ENCODE results near the gene BST2.

Gene BST2

DNA sequence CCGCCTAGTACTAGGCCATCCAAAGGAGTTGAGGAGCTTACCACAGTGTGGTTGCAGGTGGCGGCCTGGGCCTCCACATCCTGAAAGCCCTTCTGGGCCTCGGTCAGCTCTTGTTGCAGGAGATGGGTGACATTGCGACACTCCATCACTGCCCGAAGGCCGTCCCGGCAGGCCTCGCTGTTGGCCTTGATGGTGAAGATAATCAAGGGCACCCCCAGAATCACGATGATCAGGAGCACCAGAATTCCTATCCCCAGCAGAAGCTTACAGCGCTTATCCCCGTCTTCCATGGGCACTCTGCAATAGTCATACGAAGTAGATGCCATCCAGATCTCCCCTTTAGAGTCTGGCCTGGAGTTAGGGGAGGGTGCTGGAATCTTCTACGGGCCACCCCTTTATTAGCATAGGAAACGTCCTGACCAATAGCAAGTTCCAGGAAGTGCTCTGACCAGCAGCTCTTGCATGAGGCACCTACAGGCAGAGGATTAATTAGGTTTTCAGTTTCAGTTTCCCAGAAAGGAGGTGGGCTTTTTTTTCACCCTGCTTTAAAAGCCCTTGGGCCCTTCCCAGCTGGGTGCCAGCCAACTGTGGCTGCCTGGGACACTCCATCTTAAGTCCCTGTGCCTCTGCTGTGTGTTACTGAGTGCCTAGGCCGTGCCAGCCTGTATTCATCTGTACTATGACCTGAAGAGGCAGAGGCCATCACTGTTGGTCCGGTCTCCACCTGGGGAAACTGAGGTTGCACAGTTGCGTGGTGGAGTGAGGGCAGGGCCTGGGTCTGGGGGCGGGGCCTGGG lies at the start of gene BST2:
Gene BST2 (minus strand): TSS at position 381 of the 796 bp plus-strand sequence. CDS start 55 bp downstream, at position 326.
- peak in 2 of 10 donors; percentile 17 to 88 for DNase-seq
- intact Hi-C loops (cut with DNase I) = no loop called here

DNA sequence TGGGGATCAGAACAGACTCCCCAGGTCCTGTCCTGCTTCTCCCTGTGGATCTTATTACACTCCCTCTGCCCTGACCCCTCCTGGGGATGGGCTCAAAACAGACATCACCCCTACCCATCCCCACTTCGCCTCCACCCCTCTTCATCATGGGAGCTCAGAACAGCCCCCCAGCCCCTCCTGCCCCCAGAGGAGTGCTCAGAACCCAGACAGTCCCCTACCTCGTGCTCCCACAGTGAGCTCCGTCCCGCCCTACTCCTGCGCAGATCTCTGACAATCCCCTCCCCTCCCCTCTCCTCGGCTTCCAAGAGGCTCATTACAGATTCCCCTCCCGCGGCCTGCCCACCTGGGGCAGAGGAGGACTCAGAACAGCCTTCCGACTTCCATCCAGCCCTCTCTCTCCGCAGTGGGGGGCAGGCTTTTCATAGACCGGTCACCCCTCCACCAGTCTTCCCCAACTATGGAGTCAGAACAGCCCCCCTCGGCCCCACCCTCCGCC lies 49.2 kb upstream of the BST2 start:
- DNase-seq = peak in 1 of 10 donors; percentile 30
- intact Hi-C loops (cut with DNase I) = loop anchor here (10.0 kb wide), 1 partner anchor 400 kb away; the partner anchor contains the start of gene RPL18A

DNA sequence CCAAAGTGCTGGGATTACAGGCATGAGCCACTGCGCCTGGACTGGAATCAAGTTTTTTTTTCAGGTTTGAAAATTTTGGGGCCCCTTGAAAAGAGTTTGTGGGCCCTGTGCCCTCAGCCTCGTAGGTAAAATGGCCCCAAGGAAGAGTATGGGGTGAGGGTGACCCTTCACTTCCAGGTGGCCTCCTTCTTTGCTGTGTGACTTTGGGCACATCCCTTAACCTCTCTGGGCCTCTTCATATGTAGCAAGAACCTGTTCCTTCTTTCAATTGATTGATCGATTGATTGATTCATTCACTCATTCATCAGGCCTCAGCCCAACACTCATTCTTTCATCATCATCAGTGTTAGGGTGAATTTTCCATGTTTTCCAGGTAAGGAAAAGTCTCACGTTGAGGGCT lies 46.4 kb upstream of the BST2 start:
- no peak for DNase-seq
- intact Hi-C loops (cut with DNase I) = loop anchor here (10.0 kb wide), 1 partner anchor 403 kb away; the partner anchor contains the start of gene RPL18A

DNA sequence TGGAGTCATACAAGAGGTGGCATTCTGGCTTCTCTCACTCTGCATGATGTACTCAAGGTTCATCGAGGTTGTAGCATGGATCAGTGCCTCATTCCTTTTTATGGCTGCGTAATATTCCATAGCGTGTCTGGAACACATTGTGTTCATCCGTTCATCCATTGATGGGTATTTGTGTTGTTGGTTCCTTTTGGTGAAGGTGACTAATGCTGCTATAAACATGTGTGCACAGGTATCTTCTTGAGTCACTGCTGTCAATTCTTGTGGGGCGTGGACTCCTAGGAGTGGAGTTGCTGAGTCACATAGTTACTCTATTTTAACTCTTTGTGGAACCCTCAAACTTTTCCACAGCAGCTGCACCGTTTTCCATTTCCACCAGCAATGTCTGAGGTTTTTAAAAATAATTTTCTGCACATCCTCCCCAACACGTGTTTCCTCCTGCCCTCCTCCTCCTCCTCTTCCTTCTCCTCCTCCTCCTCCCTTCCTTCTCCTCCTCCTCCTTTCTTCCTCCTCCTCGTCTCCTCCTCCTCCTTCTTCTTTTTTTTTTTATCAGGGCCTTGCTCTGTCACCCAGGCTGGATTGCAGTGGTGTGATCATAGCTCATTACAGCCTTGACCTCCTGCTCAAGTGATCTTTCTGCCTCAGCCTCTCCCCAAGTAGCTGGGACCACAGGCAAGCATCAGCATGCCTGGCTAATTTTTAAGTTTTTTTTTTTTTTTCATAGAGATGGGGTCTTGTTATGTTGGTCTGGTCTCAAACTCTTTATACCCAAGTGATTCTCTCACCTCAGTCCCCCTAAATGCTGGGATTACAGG lies 45.0 kb upstream of the BST2 start:
- intact Hi-C loops (cut with DNase I) = loop anchor here (10.0 kb wide), 1 partner anchor 404 kb away; the partner anchor contains the start of gene RPL18A
- no peak for DNase-seq

DNA sequence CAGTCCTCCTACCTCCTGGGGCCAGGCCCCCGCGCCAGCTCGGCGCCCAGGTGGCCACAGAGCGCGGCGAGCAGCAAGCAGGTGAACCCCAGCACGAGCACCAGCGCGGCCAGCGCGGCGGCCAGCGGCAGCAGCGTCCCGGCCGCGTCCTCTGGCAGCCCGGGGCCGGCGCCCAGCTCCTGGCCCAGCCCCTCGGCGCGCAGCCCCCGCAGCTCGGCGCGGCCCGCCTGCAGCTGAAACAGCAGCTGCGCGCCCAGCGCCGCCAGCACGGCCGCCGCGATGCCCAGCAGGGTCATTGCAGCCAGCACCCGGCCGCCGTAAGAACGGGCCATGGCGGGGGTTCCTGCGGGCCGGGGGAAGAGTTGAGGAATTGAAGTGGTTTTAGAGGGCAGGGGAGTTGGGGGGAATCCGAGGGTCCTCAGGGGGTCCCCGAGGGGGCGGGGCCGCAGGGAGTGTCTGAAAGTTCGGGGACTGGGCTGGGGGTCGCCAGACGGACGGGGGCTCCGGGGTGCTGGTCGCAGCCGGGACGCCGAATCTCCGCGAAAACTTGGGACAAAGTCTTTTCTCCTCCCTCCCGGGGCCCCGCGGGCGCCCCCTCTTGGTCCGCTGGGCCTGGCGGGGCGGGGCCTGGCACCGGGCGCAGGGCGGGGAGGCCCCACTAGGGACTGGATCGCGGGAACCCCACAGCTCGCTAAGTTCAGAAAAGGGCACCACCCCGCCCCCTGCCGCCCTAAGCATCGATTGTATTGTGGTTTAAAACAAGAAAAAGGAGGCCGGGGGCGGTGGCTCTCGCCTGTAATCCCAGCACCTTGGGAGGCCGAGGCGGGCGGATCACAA lies 42.9 kb upstream of the BST2 start, which contains the start of gene TMEM221:
Gene TMEM221 (minus strand): TSS at position 538 of the 837 bp plus-strand sequence. CDS start 206 bp downstream, at position 332.
- intact Hi-C loops (cut with DNase I) = no loop called here
- DNase-seq = peak in 5 of 10 donors; percentile 18 to 85 (median 40)

GRCh38 chr19:17447704-17448130 lies 42.3 kb upstream of the BST2 start:
- DNase-seq = peak in 2 of 10 donors; percentile 12 to 36
- intact Hi-C loops (cut with DNase I) = no loop called here

- no peak for DNase-seq
- intact Hi-C loops (cut with DNase I) = no loop called here
These were observed 40.2 kb upstream of the BST2 start for GRCh38 chr19:17445526-17446165.

DNA sequence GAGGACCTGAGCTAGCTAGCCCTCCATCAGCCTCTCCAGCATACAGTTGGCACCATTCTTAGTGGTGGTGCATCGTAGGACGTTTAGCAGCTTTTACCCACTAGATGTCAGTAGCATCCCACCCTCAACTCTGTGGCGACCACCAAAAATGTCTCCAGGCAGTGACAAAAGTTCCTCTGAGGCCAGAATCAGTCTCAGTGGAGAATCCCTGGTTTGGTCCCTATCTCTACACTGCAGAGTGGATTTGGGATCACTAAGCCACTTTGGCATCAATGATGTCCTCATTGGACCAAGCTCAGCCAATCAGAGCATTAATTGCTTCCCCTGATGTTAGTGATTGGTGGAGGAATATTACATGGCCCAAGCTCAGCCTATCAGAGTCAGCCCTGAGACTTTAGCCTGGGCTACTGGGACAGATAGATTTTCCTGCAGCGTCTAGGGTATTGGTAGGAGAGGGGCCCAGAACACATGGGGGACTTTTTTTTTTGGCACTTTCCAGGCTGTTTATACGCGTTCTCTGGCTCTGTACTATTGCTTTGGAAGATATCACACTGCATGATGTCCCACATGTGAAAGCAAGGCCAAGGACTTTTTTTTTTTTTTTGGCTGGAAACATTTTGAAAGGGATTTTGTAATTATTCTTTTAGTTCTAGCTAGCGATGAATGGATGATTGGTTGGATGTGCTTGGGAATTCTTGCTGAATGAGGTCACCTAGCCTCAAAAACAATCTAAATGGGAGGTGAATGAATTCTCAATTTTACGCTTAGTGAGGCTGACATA lies 36.0 kb upstream of the BST2 start:
- intact Hi-C loops (cut with DNase I) = no loop called here

GRCh38 chr19:17436874-17437267 lies 31.4 kb upstream of the BST2 start:
- no peak for DNase-seq
- intact Hi-C loops (cut with DNase I) = no loop called here

More for the DNA sequence above, 36.0 kb upstream of the BST2 start:
- DNase-seq = peak in 2 of 10 donors; percentile 10 to 38

DNA sequence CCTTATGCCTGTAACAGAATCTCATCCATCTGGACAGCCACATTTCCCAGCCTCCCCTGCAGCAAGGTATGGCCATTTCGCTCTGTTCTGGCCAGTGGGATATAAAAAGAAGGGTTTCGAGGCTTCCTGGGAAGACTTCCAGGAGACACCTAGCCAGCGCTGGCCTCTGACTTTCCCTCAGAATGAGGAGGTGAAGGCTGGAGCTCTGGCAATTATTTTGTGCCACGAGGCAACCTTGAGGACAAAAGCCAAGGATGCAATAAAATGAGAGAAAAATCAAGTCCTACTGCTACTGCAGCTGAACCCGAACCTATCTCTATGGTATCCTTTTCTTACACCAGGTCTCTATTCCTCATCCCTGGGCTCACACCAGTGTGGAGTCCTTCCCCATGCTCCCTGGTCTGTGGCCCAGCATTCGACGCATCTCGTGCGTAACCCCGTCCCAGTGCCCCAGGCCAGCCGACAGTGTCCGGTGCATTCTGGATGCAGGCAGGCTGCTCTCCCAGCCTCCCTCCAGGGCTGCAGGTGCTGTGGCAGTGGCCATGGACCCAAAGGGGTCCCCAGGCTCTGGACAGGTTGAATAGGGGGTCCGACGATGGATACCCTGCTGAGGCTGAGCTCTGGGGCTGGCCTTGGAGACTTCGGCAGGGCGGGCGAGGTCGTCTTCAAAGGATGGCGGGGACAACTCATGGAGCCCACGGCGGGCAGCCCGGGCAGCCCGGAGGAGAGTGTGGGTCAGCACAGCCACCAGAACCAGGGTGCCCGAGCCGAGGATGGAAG lies 30.9 kb upstream of the BST2 start:
- DNase-seq = peak in 1 of 10 donors; percentile 31
- intact Hi-C loops (cut with DNase I) = no loop called here

DNA sequence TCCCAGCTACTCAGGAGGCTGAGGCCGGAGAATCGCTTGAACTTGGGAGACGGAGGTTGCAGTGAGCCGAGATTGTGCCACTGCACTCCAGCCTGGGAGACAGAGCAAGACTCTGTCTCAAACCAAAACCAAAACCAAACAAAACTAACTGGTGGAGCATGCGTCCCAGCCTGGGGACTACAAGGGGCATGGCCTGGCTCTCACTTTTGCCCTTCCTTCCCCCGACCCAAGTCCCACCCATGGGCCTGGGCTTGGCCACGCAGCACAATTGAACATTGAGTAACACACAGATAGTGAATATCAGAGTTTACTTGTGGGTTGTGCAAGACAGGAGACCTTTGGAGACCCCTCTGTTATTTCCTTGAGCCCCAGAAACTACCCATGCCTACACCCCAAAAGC lies 29.8 kb upstream of the BST2 start:
- intact Hi-C loops (cut with DNase I) = no loop called here
- DNase-seq = no peak

- intact Hi-C loops (cut with DNase I) = no loop called here
- DNase-seq = no peak
These were observed 26.0 kb upstream of the BST2 start for GRCh38 chr19:17431417-17431816.

DNA sequence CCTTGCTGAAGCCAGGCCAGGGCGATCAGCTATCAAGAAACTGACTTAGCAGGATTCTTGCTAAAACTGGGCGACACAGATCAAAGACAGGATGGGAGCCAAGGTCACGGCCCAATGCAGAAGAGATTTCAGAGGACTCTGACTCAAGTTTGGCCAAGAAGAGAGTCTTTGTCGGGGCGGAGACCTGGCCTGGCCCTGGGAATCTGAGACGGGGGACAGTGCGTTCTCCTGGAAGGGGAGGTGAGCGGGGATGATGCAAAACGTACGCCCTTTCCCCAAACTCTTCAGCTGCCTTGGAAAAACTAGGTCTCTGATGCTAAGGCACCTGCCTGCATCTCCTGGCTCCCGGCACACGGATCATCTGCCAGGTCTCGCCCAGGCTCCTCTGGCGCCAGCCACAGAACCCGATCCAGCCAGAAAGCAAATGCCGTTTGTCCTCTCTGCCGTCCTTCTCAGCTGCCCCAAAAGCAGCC lies 24.2 kb upstream of the BST2 start:
- no peak for DNase-seq
- intact Hi-C loops (cut with DNase I) = no loop called here

DNA sequence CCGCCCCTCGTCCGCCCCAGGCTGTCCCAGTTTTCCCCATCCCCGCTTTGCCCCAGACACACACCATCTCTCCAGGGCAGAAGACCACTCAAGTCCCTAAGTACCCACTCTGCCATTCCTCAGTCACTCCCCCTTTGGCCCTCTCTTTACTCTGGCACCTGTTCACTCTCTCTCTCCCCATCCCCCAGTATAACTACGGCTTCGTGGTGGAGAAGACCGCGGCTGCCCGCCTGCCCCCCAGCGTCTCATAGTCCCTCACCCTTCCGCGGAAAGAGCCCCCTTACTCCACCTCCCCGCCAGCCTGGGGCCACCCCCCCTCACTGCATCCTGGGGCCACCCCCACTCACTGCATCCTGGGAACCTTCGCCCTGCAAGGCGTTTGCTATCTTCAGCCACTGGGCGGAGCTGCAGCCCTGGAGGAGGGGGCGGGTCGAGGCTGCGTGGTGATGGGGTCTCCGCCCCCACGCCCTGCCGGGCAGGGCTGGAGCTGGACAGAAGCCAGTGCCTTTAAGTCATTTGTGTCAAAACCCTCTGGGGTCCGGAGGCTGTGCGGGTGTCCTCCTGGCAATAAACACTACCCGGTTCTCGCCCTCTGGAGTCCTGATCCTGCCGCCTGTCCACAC lies 19.4 kb upstream of the BST2 start:
- peak in 8 of 10 donors; percentile 29 to 94 (median 51) for DNase-seq
- intact Hi-C loops (cut with DNase I) = no loop called here

GRCh38 chr19:17423429-17424208 lies 18.2 kb upstream of the BST2 start:
- DNase-seq = peak in 1 of 10 donors; percentile 84
- intact Hi-C loops (cut with DNase I) = no loop called here

- intact Hi-C loops (cut with DNase I) = no loop called here
- DNase-seq = no peak
These were observed 16.5 kb upstream of the BST2 start for GRCh38 chr19:17421942-17422341.

Measured in posterior cingulate gyrus (tissue), 11 donors.